ENCODE data around the gene CNRIP1. TPM values are rescaled to one million over a fixed set of nuclear protein-coding genes. Genes with fewer than 3 reads are reported as not detected.

The CNRIP1 gene
- total RNA-seq, 1 experiment from 2014 or later = not detected

- no peaks in the 10 kb centered on the region for H4K20me1 ChIP-seq (ENCODE audit: insufficient read depth)
- no peaks in the 10 kb centered on the region for H3K4me1 ChIP-seq (ENCODE audit: control insufficient read depth in 1 of 2, insufficient read depth in 2 of 2, low read length in 2 of 2)
- CTCF ChIA-PET = interaction anchor here (0.6 to 3.2 kb wide), 3 partner anchors 11 to 160 kb away, joined by 3 to 19 read pairs (median 16); no protein-coding TSS in a partner anchor
- POLR2A ChIA-PET = no interaction called here
- DNase-seq (ENCODE audit: low read depth, low spot score) (no peak), ATAC-seq (no peak)
- H2AFZ ChIP-seq (ENCODE audit: low read depth, low read length, poor library complexity, severe bottlenecking) = no peak overlapping the region
- no peak overlapping the region for H3K27ac ChIP-seq (ENCODE audit: low read depth, low read length)
- H3K9me2 ChIP-seq (ENCODE audit: insufficient read depth) = no peaks in the 10 kb centered on the region
- H3K79me2 ChIP-seq (ENCODE audit: insufficient read depth, low read length) = no peaks in the 10 kb centered on the region
- RAD21 ChIA-PET (ENCODE audit: low non-redundant PET in 1 of 2, low total read pairs in 2 of 2, uncharacterized antibody in 2 of 2, unreplicated experiment in 2 of 2) = no interaction called here
- H3K36me3 ChIP-seq (ENCODE audit: control insufficient read depth in 1 of 2, insufficient read depth in 2 of 2, low read length in 2 of 2) = no peaks in the 10 kb centered on the region
- intact Hi-C loops (cut with micrococcal nuclease) = loop anchor here (5.0 to 10.0 kb wide), 2 partner anchors 164 to 228 kb away; no protein-coding TSS in a partner anchor
- no peaks in the 10 kb centered on the region for H3K9me3 ChIP-seq (ENCODE audit: control insufficient read depth in 1 of 2, insufficient read depth in 1 of 2, low read depth in 1 of 2, low read length in 2 of 2)
- H3K4me2 ChIP-seq (ENCODE audit: low read length) = no peak overlapping the region
- BruUV-seq (replicated peaks) = no TSS peak
- no peak overlapping the region for H3K4me3 ChIP-seq (replicated peaks in 1 of 2; ENCODE audit: low read depth in 1 of 2, low read length in 2 of 2)
- TF ChIP-seq, protein P1, sequence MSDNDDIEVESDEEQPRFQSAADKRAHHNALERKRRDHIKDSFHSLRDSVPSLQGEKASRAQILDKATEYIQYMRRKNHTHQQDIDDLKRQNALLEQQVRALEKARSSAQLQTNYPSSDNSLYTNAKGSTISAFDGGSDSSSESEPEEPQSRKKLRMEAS (IDR thresholded peaks at IDR 0.05) = no peak
- TF ChIP-seq RAD21 (IDR thresholded peaks at IDR 0.05; ENCODE audit: low read depth) (no peak), SP1 (IDR thresholded peaks at IDR 0.05; ENCODE audit: low read depth) (no peak), SIN3A (IDR thresholded peaks at IDR 0.05; ENCODE audit: low read depth) (no peak), ZBTB33 (IDR thresholded peaks at IDR 0.05; ENCODE audit: extremely low read depth, insufficient replicate concordance, low read length) (no peak), SRF (IDR thresholded peaks at IDR 0.05; ENCODE audit: low read depth) (no peak), CTCF (IDR thresholded peaks at IDR 0.05 in 2 of 3, conservative IDR thresholded peaks at IDR 0.05 in 1 of 3; ENCODE audit: borderline replicate concordance in 1 of 3, insufficient read depth in 1 of 3, low read depth in 2 of 3, low read length in 2 of 3) (no peak), EGR1 (IDR thresholded peaks at IDR 0.05; ENCODE audit: low read depth) (no peak), POLR2A (IDR thresholded peaks at IDR 0.05; ENCODE audit: borderline replicate concordance, extremely low read depth, insufficient read depth, insufficient read length) (no peak), ZFX (IDR thresholded peaks at IDR 0.05) (no peak), FOSL1 (IDR thresholded peaks at IDR 0.05; ENCODE audit: low read depth) (no peak)
- H3K27me3 ChIP-seq (ENCODE audit: insufficient read depth, low read length) = peaks cover 14% of the 10 kb centered on the region
- no peak overlapping the region for H3K9ac ChIP-seq (ENCODE audit: low read length)
Measured at GRCh38 chr2:68280796-68281195, 39.0 kb downstream of the CNRIP1 start.
